Sigmoid colon (tissue), 7 donors: Measurements from ENCODE around the gene SLC8B1. TPM values are rescaled to one million over a fixed set of nuclear protein-coding genes. Genes with fewer than 3 reads are reported as not detected.

Experiments
- DNase-seq: peaks from one replicate; pipeline ENCODE4 v3.0.0-alpha.2; 2019
- H3K27ac ChIP-seq, 4 donors: fragments of 200-600 bp; sonication (generic); one replicate each; pipeline ENCODE4 v1.5.1; 2016 to 2019; ENCODE audit warnings: mild to moderate bottlenecking in 1 of 4
- H3K27me3 ChIP-seq, 3 donors: fragments of 200-600 bp; sonication (generic); one replicate each; pipeline ENCODE4 v1.5.1; 2019; ENCODE audit warnings: mild to moderate bottlenecking in 1 of 3
- H3K36me3 ChIP-seq, 4 donors: fragments of 200-600 bp; sonication (generic); one replicate each; pipeline ENCODE4 v1.5.1; 2016 to 2019
- H3K4me1 ChIP-seq, 4 donors: fragments of 200-600 bp; sonication (generic); one replicate each; pipeline ENCODE4 v1.5.1; 2017 to 2019
- H3K4me3 ChIP-seq, 4 donors: fragments of 200-600 bp; sonication (generic); one replicate each; pipeline ENCODE4 v1.5.1; 2017 to 2019; ENCODE audit warnings: mild to moderate bottlenecking in 2 of 4, moderate library complexity in 1 of 4
- H3K9me3 ChIP-seq, 4 donors: fragments of 200-600 bp in 3 of 4; sonication (generic) in 3 of 4; one replicate each; pipeline versions ENCODE4 v1.5.1 to v1.6.1; 2013 to 2019
- CTCF ChIP-seq, 4 experiments: fragments of 450-650 bp in 3 of 4; fragments of 200-600 bp in 1 of 4; IDR thresholded peaks; one replicate each; pipeline ENCODE4 v1.5.1; 2016 to 2019; ENCODE audit warnings: antibody characterized with exemption in 4 of 4, mild to moderate bottlenecking in 3 of 4, moderate library complexity in 2 of 4
- EP300 ChIP-seq, 4 donors: sonication (generic); formaldehyde crosslinking; IDR thresholded peaks; one replicate each; pipeline ENCODE4 v1.6.1; 2017; ENCODE audit warnings: antibody characterized with exemption in 4 of 4
- POLR2A ChIP-seq, 2 donors: fragments of 450-650 bp; IDR thresholded peaks; one replicate each; pipeline ENCODE4 v1.6.1; 2016; ENCODE audit warnings: antibody characterized with exemption in 2 of 2, mild to moderate bottlenecking in 2 of 2, moderate library complexity in 2 of 2
- POLR2AphosphoS5 ChIP-seq, 4 donors: sonication (generic); formaldehyde crosslinking; IDR thresholded peaks; one replicate each; pipeline ENCODE4 v1.6.1; 2017; ENCODE audit warnings: antibody characterized with exemption in 4 of 4
- WGBS, 2 donors: extraction: QIAGEN DNeasy Blood & Tissue Kit; methylation state at CpG; one replicate each; pipeline ENCODE4 v1.1.7; 2013; 5-methylcytosine and 5-hydroxymethylcytosine counted together
- intact Hi-C: fragments of 100-400 bp; cut with DNase I; formaldehyde crosslinking; loops from one replicate; pipeline ENCODE4 v1.15.1; 2023
- polyA plus RNA-seq, 3 donors: library from polyadenylated mRNA; stranded (reverse); fragments of 200-250 nt; gene quantifications; one replicate each; pipeline ENCODE4 v1.2.3, GENCODE V29; 2013
- total RNA-seq, 4 donors: library from RNA; depleted of rRNA; stranded (reverse); fragments of >200 nt; gene quantifications; one replicate each; pipeline ENCODE4 v1.1.0, GENCODE V29; 2016
- donor health status: healthy with polysubstance abuse.
- donor health status: Bipolar disorder and iron deficiency.
- donor health status: healthy.

The SLC8B1 gene
- total and polyA plus RNA-seq, 7 donors, result 8.4 to 38.5 (median 17.1) TPM

GRCh38 chr12:113332688-113333417, 2.1 kb downstream of the SLC8B1 start:
- WGBS, 2 donors, result 78 to 91% methylated on average over 17 of the region's 17 CpGs
- TF ChIP-seq CTCF (IDR thresholded peaks at IDR 0.05) (no peak), EP300 (IDR thresholded peaks at IDR 0.05) (no peak), POLR2A (IDR thresholded peaks at IDR 0.05) (no peak), POLR2AphosphoS5 (IDR thresholded peaks at IDR 0.05) (no peak)
- Histone ChIP-seq H3K4me3 (peak overlapping the region in 2 of 4 donors; percentile 70 to 80), H3K4me1 (peaks cover 0 to 24% (median 16%) of the 10 kb centered on the region in 4 donors), H3K36me3 (peaks cover 0 to 22% (median 0%) of the 10 kb centered on the region in 4 donors), H3K27me3 (no peaks in the 10 kb centered on the region), H3K27ac (no peak overlapping the region), H3K9me3 (no peaks in the 10 kb centered on the region)
- intact Hi-C loops, result no loop called here
- DNase-seq, result no peak

- Histone ChIP-seq H3K27ac (no peak overlapping the region), H3K4me3 (no peak overlapping the region), H3K4me1 (peaks cover 0 to 36% (median 20%) of the 10 kb centered on the region in 4 donors), H3K36me3 (peaks cover 0 to 22% (median 0%) of the 10 kb centered on the region in 4 donors), H3K27me3 (no peaks in the 10 kb centered on the region), H3K9me3 (no peaks in the 10 kb centered on the region)
- intact Hi-C loops, result no loop called here
- DNase-seq, result no peak
- 96 to 97% methylated on average over 2 of the region's 2 CpGs for WGBS, 2 donors
- no peak for TF ChIP-seq EP300 (IDR thresholded peaks at IDR 0.05)
- TF ChIP-seq POLR2A (IDR thresholded peaks at IDR 0.05), result no peak
- TF ChIP-seq CTCF (IDR thresholded peaks at IDR 0.05), result no peak
- TF ChIP-seq POLR2AphosphoS5 (IDR thresholded peaks at IDR 0.05), result no peak
Observed at GRCh38 chr12:113330505-113330904, 4.4 kb downstream of the SLC8B1 start.

- Histone ChIP-seq H3K4me1 (peaks cover 0 to 32% (median 17%) of the 10 kb centered on the region in 4 donors), H3K4me3 (no peak overlapping the region), H3K36me3 (peaks cover 0 to 22% (median 0%) of the 10 kb centered on the region in 4 donors), H3K9me3 (no peaks in the 10 kb centered on the region), H3K27me3 (no peaks in the 10 kb centered on the region), H3K27ac (no peak overlapping the region)
- TF ChIP-seq EP300 (IDR thresholded peaks at IDR 0.05) (no peak), CTCF (IDR thresholded peaks at IDR 0.05) (no peak), POLR2A (IDR thresholded peaks at IDR 0.05) (no peak), POLR2AphosphoS5 (IDR thresholded peaks at IDR 0.05) (no peak)
- 96% methylated on average over 1 of the region's 1 CpG for WGBS, 2 donors
- intact Hi-C loops, result no loop called here
- no peak for DNase-seq
Observed at GRCh38 chr12:113329791-113330417, 5.0 kb downstream of the SLC8B1 start.

- Histone ChIP-seq H3K4me1 (peaks cover 0 to 26% (median 14%) of the 10 kb centered on the region in 4 donors), H3K27me3 (no peaks in the 10 kb centered on the region), H3K9me3 (no peaks in the 10 kb centered on the region), H3K27ac (no peak overlapping the region), H3K36me3 (peaks cover 0 to 22% (median 0%) of the 10 kb centered on the region in 4 donors), H3K4me3 (no peak overlapping the region)
- intact Hi-C loops, result no loop called here
- TF ChIP-seq POLR2A (IDR thresholded peaks at IDR 0.05) (no peak), POLR2AphosphoS5 (IDR thresholded peaks at IDR 0.05) (no peak), CTCF (IDR thresholded peaks at IDR 0.05) (no peak), EP300 (IDR thresholded peaks at IDR 0.05) (no peak)
- no peak for DNase-seq
- 90 to 95% methylated on average over 9 of the region's 9 CpGs for WGBS, 2 donors
Observed at GRCh38 chr12:113329022-113329790, 5.7 kb downstream of the SLC8B1 start.
